Subcutaneous adipose tissue (tissue), 4 donors: ENCODE results near the gene NCR2. TPM values are rescaled to one million over a fixed set of nuclear protein-coding genes. Genes with fewer than 3 reads are reported as not detected.

Experiments
- CTCF ChIP-seq: fragments of 450-650 bp; IDR thresholded peaks from one replicate; pipeline ENCODE4 v1.5.1; 2016; ENCODE audit warnings: low read depth, mild to moderate bottlenecking, control low read depth, antibody characterized with exemption, moderate library complexity
- total RNA-seq, 4 donors: library from RNA; depleted of rRNA; stranded (reverse); fragments of >200 nt; gene quantifications; one replicate each; pipeline ENCODE4 v1.1.0, GENCODE V29; 2016

NCR2 gene
- total RNA-seq, 4 donors from 2014 or later = not detected

DNA sequence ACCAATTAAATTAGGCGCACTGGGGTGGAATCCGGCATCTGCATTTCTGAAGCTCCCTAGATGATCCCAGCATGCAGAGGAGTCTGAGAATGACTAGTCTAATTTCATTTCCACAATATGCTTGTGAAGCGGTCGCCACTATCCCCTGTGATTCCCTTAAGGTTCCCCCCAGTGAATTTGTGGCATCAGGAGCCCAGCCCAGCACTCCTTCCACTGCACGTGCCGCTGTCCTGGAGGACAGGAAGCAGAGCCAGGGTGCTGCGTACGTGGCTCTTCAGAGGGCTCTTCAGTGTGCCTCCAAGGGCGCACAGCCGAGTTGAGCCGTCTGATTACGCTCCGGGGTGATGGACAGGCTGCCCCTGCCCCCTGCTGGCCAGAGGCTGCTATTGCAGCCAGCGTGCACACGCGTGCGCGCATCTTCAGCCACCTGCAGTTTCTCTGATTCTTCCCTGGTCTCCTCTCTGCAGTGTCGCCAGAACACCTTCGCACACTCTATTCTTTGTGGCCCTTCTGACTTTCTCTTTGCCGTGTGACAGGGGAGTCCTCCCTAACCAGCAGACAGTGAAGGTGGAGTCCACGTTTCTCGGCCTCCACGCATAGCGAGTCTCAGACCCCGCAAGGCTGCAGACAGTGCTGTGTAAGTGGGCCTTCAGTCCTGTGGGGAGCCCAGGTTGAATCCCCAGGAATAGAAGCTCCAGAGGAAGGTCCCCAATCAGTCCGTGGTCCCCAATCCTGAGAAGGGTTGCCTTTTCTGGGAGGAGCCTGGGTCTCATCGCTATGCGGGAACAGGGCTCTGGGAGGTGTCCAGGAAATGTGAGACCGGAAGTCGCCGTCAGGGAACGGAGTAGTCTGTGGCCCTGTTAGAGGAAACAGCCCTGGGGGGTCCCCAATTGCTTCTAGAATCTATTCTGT lies 16.5 kb upstream of the NCR2 start:
- no peak for TF ChIP-seq CTCF

DNA sequence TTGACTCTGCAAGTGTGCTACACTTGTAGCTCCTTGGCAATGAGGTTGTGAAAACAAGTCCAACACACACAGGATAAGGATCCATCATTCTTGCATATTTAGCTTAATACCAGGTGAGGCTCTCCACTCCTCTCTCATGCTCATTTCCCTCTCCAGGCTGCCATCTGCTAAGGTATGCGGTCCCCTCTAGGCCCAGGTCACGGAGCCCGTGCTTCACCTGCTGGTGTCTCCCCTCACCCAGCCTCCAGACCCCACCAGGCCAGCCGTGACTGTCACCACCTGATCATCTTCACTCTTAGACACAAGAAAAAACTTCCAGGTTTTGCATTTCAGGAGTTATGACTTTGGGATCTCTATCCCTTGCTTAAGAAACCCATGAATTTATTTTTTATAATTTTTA lies 14.2 kb upstream of the NCR2 start:
- no peak for TF ChIP-seq CTCF

GRCh38 chr6:41325446-41326066 lies 9.9 kb upstream of the NCR2 start:
- no peak for TF ChIP-seq CTCF

- no peak for TF ChIP-seq CTCF
Measured at GRCh38 chr6:41326092-41326491, 9.3 kb upstream of the NCR2 start.

- no peak for TF ChIP-seq CTCF
Measured at GRCh38 chr6:41327177-41327576, 8.2 kb upstream of the NCR2 start.

- no peak for TF ChIP-seq CTCF
Measured at GRCh38 chr6:41331401-41332150, 3.8 kb upstream of the NCR2 start.

GRCh38 chr6:41332241-41332640 lies 3.2 kb upstream of the NCR2 start:
- no peak for TF ChIP-seq CTCF
